Measurements from ENCODE around the gene CCDC127. TPM values are rescaled to one million over a fixed set of nuclear protein-coding genes. Genes with fewer than 3 reads are reported as not detected.
"Not testable (repeated sequence)": the region's sequence is repeated elsewhere in the genome, so short reads cannot be mapped to it uniquely, and the experiment has no call there.

Gene CCDC127
- total and polyA plus RNA-seq, 2 donors (not counting 1 experiment from before 2014, with no cell fraction given): 1.4 to 8.7 TPM

DNA sequence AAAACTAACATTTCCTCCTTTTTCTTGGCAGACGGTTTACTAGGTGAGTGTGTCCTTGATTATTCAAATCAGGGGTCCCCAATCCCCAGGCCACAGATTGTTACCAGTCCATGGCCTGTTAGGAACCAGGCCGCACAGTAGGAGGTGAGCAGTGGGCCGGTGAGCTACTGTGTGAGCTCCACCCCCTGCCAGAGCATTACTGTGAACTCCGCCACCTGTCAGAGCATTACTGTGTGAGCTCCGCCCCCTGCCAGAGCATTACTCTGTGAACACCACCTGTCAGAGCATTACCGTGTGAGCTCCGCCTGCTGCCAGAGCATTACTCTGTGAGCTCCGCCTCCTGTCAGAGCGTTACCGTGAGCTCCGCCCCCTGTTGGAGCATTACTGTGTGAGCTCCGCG, 39.2 kb upstream of the CCDC127 start:
- CTCF ChIA-PET: no interaction called here
- no peak for TF ChIP-seq EZH2 (IDR thresholded peaks at IDR 0.05; ENCODE audit: borderline replicate concordance, insufficient read depth, low read depth, low read length, poor library complexity, severe bottlenecking)
- TF ChIP-seq, protein P1, sequence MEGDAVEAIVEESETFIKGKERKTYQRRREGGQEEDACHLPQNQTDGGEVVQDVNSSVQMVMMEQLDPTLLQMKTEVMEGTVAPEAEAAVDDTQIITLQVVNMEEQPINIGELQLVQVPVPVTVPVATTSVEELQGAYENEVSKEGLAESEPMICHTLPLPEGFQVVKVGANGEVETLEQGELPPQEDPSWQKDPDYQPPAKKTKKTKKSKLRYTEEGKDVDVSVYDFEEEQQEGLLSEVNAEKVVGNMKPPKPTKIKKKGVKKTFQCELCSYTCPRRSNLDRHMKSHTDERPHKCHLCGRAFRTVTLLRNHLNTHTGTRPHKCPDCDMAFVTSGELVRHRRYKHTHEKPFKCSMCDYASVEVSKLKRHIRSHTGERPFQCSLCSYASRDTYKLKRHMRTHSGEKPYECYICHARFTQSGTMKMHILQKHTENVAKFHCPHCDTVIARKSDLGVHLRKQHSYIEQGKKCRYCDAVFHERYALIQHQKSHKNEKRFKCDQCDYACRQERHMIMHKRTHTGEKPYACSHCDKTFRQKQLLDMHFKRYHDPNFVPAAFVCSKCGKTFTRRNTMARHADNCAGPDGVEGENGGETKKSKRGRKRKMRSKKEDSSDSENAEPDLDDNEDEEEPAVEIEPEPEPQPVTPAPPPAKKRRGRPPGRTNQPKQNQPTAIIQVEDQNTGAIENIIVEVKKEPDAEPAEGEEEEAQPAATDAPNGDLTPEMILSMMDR (IDR thresholded peaks at IDR 0.05): no peak

GRCh38 chr5:256347-256746, 38.4 kb upstream of the CCDC127 start:
- DNase-seq; H3K27ac ChIP-seq (ENCODE audit: low read length in 2 of 2); POLR2A ChIA-PET; H3K9ac ChIP-seq (ENCODE audit: low read length); H2AFZ ChIP-seq (ENCODE audit: insufficient read depth, low read depth, low read length, poor library complexity, severe bottlenecking); H3K79me2 ChIP-seq (ENCODE audit: control insufficient read depth, insufficient read depth, low read length); H3K27ac Mint-ChIP-seq; H3K4me2 ChIP-seq (replicated peaks; ENCODE audit: low read depth, low read length, poor library complexity, severe bottlenecking); H3K9me3 ChIP-seq (ENCODE audit: control extremely low read depth in 1 of 3, control insufficient read depth in 2 of 3, insufficient read depth in 1 of 3, low read length in 2 of 3); CTCF ChIA-PET; H3K9me3 Mint-ChIP-seq (ENCODE audit: insufficient read depth); H3K4me1 ChIP-seq (ENCODE audit: control insufficient read depth in 2 of 2, insufficient read depth in 2 of 2, low read length in 2 of 2); intact Hi-C loops (cut with micrococcal nuclease); H3K4me3 Mint-ChIP-seq; H4K20me1 ChIP-seq (ENCODE audit: control insufficient read depth, insufficient read depth, low read length, poor library complexity, severe bottlenecking); H3K27me3 ChIP-seq (replicated peaks in 1 of 4; ENCODE audit: control extremely low read depth in 1 of 4, control insufficient read depth in 3 of 4, insufficient read depth in 4 of 4, low read length in 3 of 4); ATAC-seq (ENCODE audit: low read depth); H3K4me1 Mint-ChIP-seq; H3K4me3 ChIP-seq (ENCODE audit: control extremely low read depth in 1 of 5, extremely low read depth in 1 of 5, insufficient read depth in 1 of 5, low read depth in 2 of 5, low read length in 4 of 5); H3K27me3 Mint-ChIP-seq: not testable (repeated sequence)
- H3K36me3 ChIP-seq (replicated peaks in 1 of 2; ENCODE audit: control extremely low read depth in 1 of 2, control insufficient read depth in 1 of 2, extremely low read depth in 1 of 2, insufficient read depth in 2 of 2, low read length in 1 of 2): peaks cover 0 to 40% of the 10 kb centered on the region in 2 experiments
- 100% methylated on average over 3 of the region's 8 CpGs for WGBS (ENCODE audit: insufficient coverage)

More for the DNA sequence above, 39.2 kb upstream of the CCDC127 start:
- Histone ChIP-seq H3K4me3 (ENCODE audit: control extremely low read depth in 1 of 5, extremely low read depth in 1 of 5, insufficient read depth in 1 of 5, low read depth in 2 of 5, low read length in 4 of 5) (no peak overlapping the region), H3K4me2 (replicated peaks; ENCODE audit: low read depth, low read length, poor library complexity, severe bottlenecking) (no peak overlapping the region), H3K9ac (ENCODE audit: low read length) (no peak overlapping the region), H3K27me3 (replicated peaks in 1 of 4; ENCODE audit: control extremely low read depth in 1 of 4, control insufficient read depth in 3 of 4, insufficient read depth in 4 of 4, low read length in 3 of 4) (no peaks in the 10 kb centered on the region), H3K4me1 (ENCODE audit: control insufficient read depth in 2 of 2, insufficient read depth in 2 of 2, low read length in 2 of 2) (peaks cover 0 to 2% of the 10 kb centered on the region in 2 donors), H3K79me2 (ENCODE audit: control insufficient read depth, insufficient read depth, low read length) (no peaks in the 10 kb centered on the region), H3K36me3 (replicated peaks in 1 of 2; ENCODE audit: control extremely low read depth in 1 of 2, control insufficient read depth in 1 of 2, extremely low read depth in 1 of 2, insufficient read depth in 2 of 2, low read length in 1 of 2) (peaks cover 0 to 37% of the 10 kb centered on the region in 2 experiments), H4K20me1 (ENCODE audit: control insufficient read depth, insufficient read depth, low read length, poor library complexity, severe bottlenecking) (no peaks in the 10 kb centered on the region), H2AFZ (ENCODE audit: insufficient read depth, low read depth, low read length, poor library complexity, severe bottlenecking) (no peak overlapping the region), H3K27ac (ENCODE audit: low read length in 2 of 2) (no peak overlapping the region), H3K9me3 (ENCODE audit: control extremely low read depth in 1 of 3, control insufficient read depth in 2 of 3, insufficient read depth in 1 of 3, low read length in 2 of 3) (peaks cover 0 to 11% (median 0%) of the 10 kb centered on the region in 3 donors)
- DNase-seq: no peak
- intact Hi-C loops (cut with micrococcal nuclease): no loop called here
- Mint-ChIP-seq H3K27me3 (no peaks in the 10 kb centered on the region), H3K27ac (no peak overlapping the region), H3K4me3 (no peak overlapping the region), H3K9me3 (ENCODE audit: insufficient read depth) (no peaks in the 10 kb centered on the region), H3K4me1 (peaks cover 7% of the 10 kb centered on the region)
- POLR2A ChIA-PET: no interaction called here
- WGBS (ENCODE audit: insufficient coverage): 98% methylated on average over 11 of the region's 13 CpGs
- no peak for ATAC-seq (ENCODE audit: low read depth)

GRCh38 chr5:255116-255515, 37.2 kb upstream of the CCDC127 start:
- H3K27me3 Mint-ChIP-seq; DNase-seq; POLR2A ChIA-PET; intact Hi-C loops (cut with micrococcal nuclease); CTCF ChIA-PET; H3K4me1 ChIP-seq (ENCODE audit: control insufficient read depth in 2 of 2, insufficient read depth in 2 of 2, low read length in 2 of 2); H4K20me1 ChIP-seq (ENCODE audit: control insufficient read depth, insufficient read depth, low read length, poor library complexity, severe bottlenecking); H3K27ac Mint-ChIP-seq; H2AFZ ChIP-seq (ENCODE audit: insufficient read depth, low read depth, low read length, poor library complexity, severe bottlenecking); H3K4me3 ChIP-seq (ENCODE audit: control extremely low read depth in 1 of 5, extremely low read depth in 1 of 5, insufficient read depth in 1 of 5, low read depth in 2 of 5, low read length in 4 of 5); H3K9me3 ChIP-seq (ENCODE audit: control extremely low read depth in 1 of 3, control insufficient read depth in 2 of 3, insufficient read depth in 1 of 3, low read length in 2 of 3); H3K4me2 ChIP-seq (replicated peaks; ENCODE audit: low read depth, low read length, poor library complexity, severe bottlenecking); ATAC-seq (ENCODE audit: low read depth); H3K79me2 ChIP-seq (ENCODE audit: control insufficient read depth, insufficient read depth, low read length); H3K9ac ChIP-seq (ENCODE audit: low read length); H3K4me1 Mint-ChIP-seq; H3K27ac ChIP-seq (ENCODE audit: low read length in 2 of 2); H3K4me3 Mint-ChIP-seq; H3K27me3 ChIP-seq (replicated peaks in 1 of 4; ENCODE audit: control extremely low read depth in 1 of 4, control insufficient read depth in 3 of 4, insufficient read depth in 4 of 4, low read length in 3 of 4); H3K9me3 Mint-ChIP-seq (ENCODE audit: insufficient read depth): not testable (repeated sequence)
- peaks cover 0 to 40% of the 10 kb centered on the region in 2 experiments for H3K36me3 ChIP-seq (replicated peaks in 1 of 2; ENCODE audit: control extremely low read depth in 1 of 2, control insufficient read depth in 1 of 2, extremely low read depth in 1 of 2, insufficient read depth in 2 of 2, low read length in 1 of 2)
- no CpG with 5 or more reads among the region's 7 CpGs for WGBS (ENCODE audit: insufficient coverage)
